H9 (cell line): ENCODE measurements around the gene ARPC4. TPM values are rescaled to one million over a fixed set of nuclear protein-coding genes. Genes with fewer than 3 reads are reported as not detected.
A peak's percentile ranks its signal among the peaks of the same experiment; 100 is the strongest.
"Not testable (repeated sequence)": the region's sequence is repeated elsewhere in the genome, so short reads cannot be mapped to it uniquely, and the experiment has no call there.

Source experiments
- DNase-seq: peaks from one replicate; pipeline ENCODE4 v3.0.0-alpha.2; 2017
- H2AFZ ChIP-seq: one replicate; pipeline ENCODE4 v1.6.1; 2013; ENCODE audit warnings: mild to moderate bottlenecking, low read length, control low read depth, moderate library complexity
- H2AK5ac ChIP-seq: 2 replicates; pipeline ENCODE4 v1.6.1; 2013; ENCODE audit warnings: low read length, control low read depth, mixed read lengths; ENCODE audit not compliant: insufficient read length
- H2BK120ac ChIP-seq: one replicate; pipeline ENCODE4 v1.6.1; 2013; ENCODE audit warnings: low read depth, mild to moderate bottlenecking, low read length, control low read depth, inconsistent platforms; ENCODE audit not compliant: poor library complexity, severe bottlenecking
- H2BK12ac ChIP-seq: 2 replicates; pipeline ENCODE4 v1.6.1; 2013; ENCODE audit warnings: low read length, control low read depth, mixed read lengths, low read depth; ENCODE audit not compliant: insufficient read length
- H2BK15ac ChIP-seq: 2 replicates; pipeline ENCODE4 v1.6.1; 2013; ENCODE audit warnings: low read depth, low read length, control low read depth
- H2BK20ac ChIP-seq: one replicate; pipeline ENCODE4 v1.6.1; 2013; ENCODE audit warnings: low read depth, mild to moderate bottlenecking, low read length, control low read depth, inconsistent platforms; ENCODE audit not compliant: poor library complexity, severe bottlenecking
- H2BK5ac ChIP-seq: 2 replicates; pipeline ENCODE4 v1.6.1; 2013; ENCODE audit warnings: low read length, control low read depth, mixed read lengths; ENCODE audit not compliant: insufficient read length
- H3K14ac ChIP-seq: 2 replicates; pipeline ENCODE4 v1.6.1; 2013; ENCODE audit warnings: low read length, control low read depth; ENCODE audit not compliant: insufficient read depth
- H3K18ac ChIP-seq: 2 replicates; pipeline ENCODE4 v1.6.1; 2013; ENCODE audit warnings: low read depth, mild to moderate bottlenecking, mixed read lengths, low read length, control low read depth; ENCODE audit not compliant: insufficient read length
- H3K23ac ChIP-seq: 2 replicates; pipeline ENCODE4 v1.6.1; 2013; ENCODE audit warnings: low read length, control low read depth, mixed read lengths, low read depth; ENCODE audit not compliant: insufficient read length
- H3K23me2 ChIP-seq: 2 replicates; pipeline ENCODE4 v1.6.1; 2013; ENCODE audit warnings: low read depth, mild to moderate bottlenecking, mixed read lengths, low read length, control low read depth; ENCODE audit not compliant: insufficient read length, poor library complexity, severe bottlenecking
- H3K27ac ChIP-seq: 2 replicates; pipeline ENCODE4 v1.5.1; 2013; ENCODE audit warnings: low read length, control low read depth, mixed read lengths, low read depth; ENCODE audit not compliant: insufficient read length
- H3K27me3 ChIP-seq: 2 replicates; pipeline ENCODE4 v1.6.1; 2013; ENCODE audit warnings: low read length, control low read depth, inconsistent platforms; ENCODE audit not compliant: insufficient read depth
- H3K4ac ChIP-seq: 2 replicates; pipeline ENCODE4 v1.6.1; 2013; ENCODE audit warnings: low read depth, mild to moderate bottlenecking, control low read depth, inconsistent platforms, low read length, moderate library complexity
- H3K4me1 ChIP-seq: 2 replicates; pipeline ENCODE4 v1.6.1; 2013; ENCODE audit warnings: low read length, control low read depth, inconsistent platforms; ENCODE audit not compliant: insufficient read depth
- H3K4me2 ChIP-seq: 2 replicates; pipeline ENCODE4 v1.6.1; 2013; ENCODE audit warnings: low read length, control low read depth, mixed read lengths; ENCODE audit not compliant: insufficient read length, insufficient read depth
- H3K56ac ChIP-seq: 2 replicates; pipeline ENCODE4 v1.6.1; 2013; ENCODE audit warnings: low read depth, mild to moderate bottlenecking, mixed read lengths, low read length, control low read depth; ENCODE audit not compliant: insufficient read length
- H3K79me1 ChIP-seq: 2 replicates; pipeline ENCODE4 v1.6.1; 2013; ENCODE audit warnings: low read depth, mild to moderate bottlenecking, moderate library complexity, low read length, control low read depth, inconsistent platforms; ENCODE audit not compliant: insufficient read depth, poor library complexity, severe bottlenecking
- H3K79me2 ChIP-seq: 2 replicates; pipeline ENCODE4 v1.6.1; 2013; ENCODE audit warnings: low read length, control low read depth, inconsistent platforms; ENCODE audit not compliant: insufficient read depth
- H3K9ac ChIP-seq: 2 replicates; pipeline ENCODE4 v1.6.1; 2013; ENCODE audit warnings: low read length, control low read depth, mixed read lengths; ENCODE audit not compliant: insufficient read length; ENCODE audit errors: extremely low read depth
- H3K9me3 ChIP-seq: one replicate; pipeline ENCODE4 v1.6.1; 2013; ENCODE audit warnings: low read depth, low read length, inconsistent platforms; ENCODE audit not compliant: control insufficient read depth
- H3T11ph ChIP-seq: one replicate; pipeline ENCODE4 v1.6.1; 2013; ENCODE audit warnings: mild to moderate bottlenecking, low read length, control low read depth, inconsistent platforms
- H4K20me1 ChIP-seq: one replicate; pipeline ENCODE4 v1.6.1; 2013; ENCODE audit not compliant: control insufficient read depth, insufficient read length, insufficient read depth
- H4K5ac ChIP-seq: 2 replicates; pipeline ENCODE4 v1.6.1; 2013; ENCODE audit warnings: low read depth, mild to moderate bottlenecking, mixed read lengths, low read length, control low read depth; ENCODE audit not compliant: insufficient read length
- H4K8ac ChIP-seq: replicated peaks from 2 replicates; pipeline ENCODE4 v1.6.1; 2013; ENCODE audit warnings: low read length, control low read depth, mixed read lengths, low read depth; ENCODE audit not compliant: insufficient read length
- H4K91ac ChIP-seq: 2 replicates; pipeline ENCODE4 v1.6.1; 2013; ENCODE audit warnings: low read depth, mild to moderate bottlenecking, moderate library complexity, mixed read lengths, low read length, control low read depth; ENCODE audit not compliant: insufficient read length
- H3K27ac Mint-ChIP-seq, 3 experiments: 2 replicates in 2 of 3; 3 replicates in 1 of 3; pipeline ENCODE4 v1.8.0; 2020 to 2021; ENCODE audit warnings: mixed read lengths in 3 of 3, mild to moderate bottlenecking in 1 of 3, moderate library complexity in 1 of 3
- H3K27me3 Mint-ChIP-seq: 2 replicates; pipeline ENCODE4 v1.8.0; 2021; ENCODE audit warnings: low read depth, mild to moderate bottlenecking, moderate library complexity, mixed read lengths
- H3K36me3 Mint-ChIP-seq, 3 experiments: 2 replicates in 2 of 3; 3 replicates in 1 of 3; pipeline ENCODE4 v1.8.0; 2020 to 2021; ENCODE audit warnings: low read depth in 3 of 3, mixed read lengths in 3 of 3; ENCODE audit not compliant: insufficient read depth in 1 of 3
- H3K4me1 Mint-ChIP-seq, 2 experiments: 2 replicates each; pipeline ENCODE4 v1.8.0; 2020; ENCODE audit warnings: mixed read lengths in 2 of 2
- H3K4me3 Mint-ChIP-seq, 2 experiments: 2 replicates in 1 of 2; 3 replicates in 1 of 2; pipeline ENCODE4 v1.8.0; 2020 to 2021; ENCODE audit warnings: mild to moderate bottlenecking in 2 of 2, mixed read lengths in 2 of 2, moderate library complexity in 1 of 2
- H3K9me3 Mint-ChIP-seq, 2 experiments: 2 replicates in 1 of 2; 3 replicates in 1 of 2; pipeline ENCODE4 v1.8.0; 2020; ENCODE audit warnings: mild to moderate bottlenecking in 2 of 2, mixed read lengths in 2 of 2, moderate library complexity in 1 of 2
- CTCF ChIP-seq: fragments of 200-600 bp; sonication (generic); conservative IDR thresholded peaks from 3 replicates; pipeline ENCODE4 v1.8.0; 2021; ENCODE audit warnings: antibody characterized with exemption, mild to moderate bottlenecking
- WGBS: extraction: QIAGEN DNeasy Blood & Tissue Kit; methylation state at CpG from one replicate; pipeline ENCODE4 v1.1.7; 2013; ENCODE audit warnings: missing lambda C conversion rate, low lambda C conversion rate, mixed read lengths; ENCODE audit not compliant: insufficient read length; ENCODE audit errors: extremely low coverage; 5-methylcytosine and 5-hydroxymethylcytosine counted together
- total RNA-seq: library from RNA; stranded (reverse); gene quantifications from 2 replicates; pipeline ENCODE4 v1.2.1, GENCODE V29; 2021

ARPC4 gene
- total RNA-seq, 1 experiment from 2014 or later = 161 TPM

GRCh38 chr3:9852528-9852927, 59.6 kb downstream of the ARPC4 start:
- H3K56ac ChIP-seq = no peak overlapping the region
- H3K23ac ChIP-seq = no peak overlapping the region
- no peak for TF ChIP-seq CTCF
- H3K4me2 ChIP-seq = no peak overlapping the region
- no peak overlapping the region for H2AK5ac ChIP-seq
- H3T11ph ChIP-seq = no peak overlapping the region
- no peaks in the 10 kb centered on the region for H3K79me1 ChIP-seq
- H3K14ac ChIP-seq = no peak overlapping the region
- no peak overlapping the region for H4K91ac ChIP-seq
- Mint-ChIP-seq H3K4me3 (no peak overlapping the region), H3K27ac (no peak overlapping the region), H3K9me3 (peaks cover 0 to 3% of the 10 kb centered on the region in 2 experiments; a peak in 1 of 5 replicates), H3K4me1 (peaks cover 16 to 21% of the 10 kb centered on the region in 2 experiments), H3K36me3 (no peaks in the 10 kb centered on the region), H3K27me3 (peaks cover 17% of the 10 kb centered on the region)
- H4K8ac ChIP-seq = no peak overlapping the region
- no peaks in the 10 kb centered on the region for H3K79me2 ChIP-seq
- no peak overlapping the region for H3K18ac ChIP-seq
- no peak overlapping the region for H3K27ac ChIP-seq
- H2BK12ac ChIP-seq = no peak overlapping the region
- H3K9me3 ChIP-seq = no peaks in the 10 kb centered on the region
- no CpG with 5 or more reads among the region's 6 CpGs for WGBS
- no peaks in the 10 kb centered on the region; the same call in 1 of the 2 replicates for H3K27me3 ChIP-seq
- no peak overlapping the region for H2BK20ac ChIP-seq
- no peak overlapping the region for H2BK120ac ChIP-seq
- no peak overlapping the region for H2BK15ac ChIP-seq
- DNase-seq = peak; percentile 18
- H3K4ac ChIP-seq = no peak overlapping the region
- H2AFZ ChIP-seq = no peak overlapping the region
- H3K4me1 ChIP-seq = no peaks in the 10 kb centered on the region
- no peaks in the 10 kb centered on the region for H3K23me2 ChIP-seq
- H4K20me1 ChIP-seq = no peaks in the 10 kb centered on the region
- no peak overlapping the region for H4K5ac ChIP-seq
- no peak overlapping the region for H2BK5ac ChIP-seq
- H3K9ac ChIP-seq = no peak overlapping the region

- H2BK5ac ChIP-seq, H2BK120ac ChIP-seq, H2BK15ac ChIP-seq, H3K36me3 Mint-ChIP-seq, H3K18ac ChIP-seq, H3K27ac ChIP-seq, H3K9me3 Mint-ChIP-seq, H2BK20ac ChIP-seq, H3K27me3 ChIP-seq, H3K9ac ChIP-seq, H3K14ac ChIP-seq, H2AFZ ChIP-seq, H2BK12ac ChIP-seq, H3K4ac ChIP-seq, H4K91ac ChIP-seq, H4K8ac ChIP-seq, H3K79me2 ChIP-seq, H3K23me2 ChIP-seq, H3K9me3 ChIP-seq, H2AK5ac ChIP-seq, H4K20me1 ChIP-seq, H3K4me3 Mint-ChIP-seq, H3K27ac Mint-ChIP-seq, H3K79me1 ChIP-seq, H4K5ac ChIP-seq, H3K4me2 ChIP-seq, H3T11ph ChIP-seq, H3K56ac ChIP-seq, H3K4me1 ChIP-seq, H3K23ac ChIP-seq: not testable (repeated sequence)
- peak; percentile 22 for DNase-seq
- no CpG with 5 or more reads among the region's 11 CpGs for WGBS
- Mint-ChIP-seq H3K27me3 (peaks cover 15% of the 10 kb centered on the region), H3K4me1 (peaks cover 20 to 26% of the 10 kb centered on the region in 2 experiments)
Observed at GRCh38 chr3:9854291-9854940, 61.5 kb downstream of the ARPC4 start.
